ENCODE results near the gene KLHL29.

DNA sequence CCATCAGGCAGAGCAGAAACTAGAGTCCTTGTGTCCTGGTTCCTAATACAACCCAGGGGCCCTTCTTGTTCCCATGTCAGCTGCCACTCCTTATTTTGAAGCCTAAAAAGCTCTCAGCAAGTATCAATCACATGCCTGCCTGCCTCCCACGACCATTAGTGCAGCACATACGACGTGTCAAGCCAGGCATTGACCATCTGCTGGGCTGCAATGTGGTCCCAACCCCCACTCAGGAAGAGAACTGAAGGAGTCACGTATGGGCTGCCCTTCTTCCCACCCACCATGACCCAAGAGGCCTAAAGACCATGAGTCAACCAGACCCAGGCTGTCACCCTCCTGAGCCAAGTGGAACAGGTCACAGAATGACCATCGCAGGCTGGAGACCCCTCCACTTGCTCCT, 98.8 kb downstream of the KLHL29 start:
- TF ChIP-seq ELF4 (CRISPR knock-in tag; IDR thresholded peaks at IDR 0.05; ENCODE audit: borderline replicate concordance) (no peak), HNF1A (IDR thresholded peaks at IDR 0.05; ENCODE audit: low read depth) (no peak), HNF1A (CRISPR knock-in tag; IDR thresholded peaks at IDR 0.05; ENCODE audit: borderline replicate concordance) (no peak), POLR2AphosphoS5 (IDR thresholded peaks at IDR 0.05; ENCODE audit: low read depth, low read length) (no peak), CBX1 (IDR thresholded peaks at IDR 0.05; ENCODE audit: low read depth) (no peak)
- TF ChIP-seq, protein P1, sequence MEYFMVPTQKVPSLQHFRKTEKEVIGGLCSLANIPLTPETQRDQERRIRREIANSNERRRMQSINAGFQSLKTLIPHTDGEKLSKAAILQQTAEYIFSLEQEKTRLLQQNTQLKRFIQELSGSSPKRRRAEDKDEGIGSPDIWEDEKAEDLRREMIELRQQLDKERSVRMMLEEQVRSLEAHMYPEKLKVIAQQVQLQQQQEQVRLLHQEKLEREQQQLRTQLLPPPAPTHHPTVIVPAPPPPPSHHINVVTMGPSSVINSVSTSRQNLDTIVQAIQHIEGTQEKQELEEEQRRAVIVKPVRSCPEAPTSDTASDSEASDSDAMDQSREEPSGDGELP (IDR thresholded peaks at IDR 0.05; ENCODE audit: borderline replicate concordance, low read depth), result no peak
- TF ChIP-seq, protein P2, sequence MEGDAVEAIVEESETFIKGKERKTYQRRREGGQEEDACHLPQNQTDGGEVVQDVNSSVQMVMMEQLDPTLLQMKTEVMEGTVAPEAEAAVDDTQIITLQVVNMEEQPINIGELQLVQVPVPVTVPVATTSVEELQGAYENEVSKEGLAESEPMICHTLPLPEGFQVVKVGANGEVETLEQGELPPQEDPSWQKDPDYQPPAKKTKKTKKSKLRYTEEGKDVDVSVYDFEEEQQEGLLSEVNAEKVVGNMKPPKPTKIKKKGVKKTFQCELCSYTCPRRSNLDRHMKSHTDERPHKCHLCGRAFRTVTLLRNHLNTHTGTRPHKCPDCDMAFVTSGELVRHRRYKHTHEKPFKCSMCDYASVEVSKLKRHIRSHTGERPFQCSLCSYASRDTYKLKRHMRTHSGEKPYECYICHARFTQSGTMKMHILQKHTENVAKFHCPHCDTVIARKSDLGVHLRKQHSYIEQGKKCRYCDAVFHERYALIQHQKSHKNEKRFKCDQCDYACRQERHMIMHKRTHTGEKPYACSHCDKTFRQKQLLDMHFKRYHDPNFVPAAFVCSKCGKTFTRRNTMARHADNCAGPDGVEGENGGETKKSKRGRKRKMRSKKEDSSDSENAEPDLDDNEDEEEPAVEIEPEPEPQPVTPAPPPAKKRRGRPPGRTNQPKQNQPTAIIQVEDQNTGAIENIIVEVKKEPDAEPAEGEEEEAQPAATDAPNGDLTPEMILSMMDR (CRISPR knock-in tag; IDR thresholded peaks at IDR 0.05), result no peak
- TF ChIP-seq, protein P3, sequence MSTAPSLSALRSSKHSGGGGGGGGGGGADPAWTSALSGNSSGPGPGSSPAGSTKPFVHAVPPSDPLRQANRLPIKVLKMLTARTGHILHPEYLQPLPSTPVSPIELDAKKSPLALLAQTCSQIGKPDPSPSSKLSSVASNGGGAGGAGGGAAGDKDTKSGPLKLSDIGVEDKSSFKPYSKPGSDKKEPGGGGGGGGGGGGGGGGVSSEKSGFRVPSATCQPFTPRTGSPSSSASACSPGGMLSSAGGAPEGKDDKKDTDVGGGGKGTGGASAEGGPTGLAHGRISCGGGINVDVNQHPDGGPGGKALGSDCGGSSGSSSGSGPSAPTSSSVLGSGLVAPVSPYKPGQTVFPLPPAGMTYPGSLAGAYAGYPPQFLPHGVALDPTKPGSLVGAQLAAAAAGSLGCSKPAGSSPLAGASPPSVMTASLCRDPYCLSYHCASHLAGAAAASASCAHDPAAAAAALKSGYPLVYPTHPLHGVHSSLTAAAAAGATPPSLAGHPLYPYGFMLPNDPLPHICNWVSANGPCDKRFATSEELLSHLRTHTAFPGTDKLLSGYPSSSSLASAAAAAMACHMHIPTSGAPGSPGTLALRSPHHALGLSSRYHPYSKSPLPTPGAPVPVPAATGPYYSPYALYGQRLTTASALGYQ (CRISPR knock-in tag; IDR thresholded peaks at IDR 0.05), result no peak

All from HepG2 (cell line).